ENCODE data around the gene AFAP1L1. TPM values are rescaled to one million over a fixed set of nuclear protein-coding genes. Genes with fewer than 3 reads are reported as not detected.

AFAP1L1 gene
- total and polyA plus RNA-seq, 10 of the 15 experiments (the other 5 are each of a cell fraction or from before 2014, with no cell fraction given): 0.11 TPM; not detected in 9

DNA sequence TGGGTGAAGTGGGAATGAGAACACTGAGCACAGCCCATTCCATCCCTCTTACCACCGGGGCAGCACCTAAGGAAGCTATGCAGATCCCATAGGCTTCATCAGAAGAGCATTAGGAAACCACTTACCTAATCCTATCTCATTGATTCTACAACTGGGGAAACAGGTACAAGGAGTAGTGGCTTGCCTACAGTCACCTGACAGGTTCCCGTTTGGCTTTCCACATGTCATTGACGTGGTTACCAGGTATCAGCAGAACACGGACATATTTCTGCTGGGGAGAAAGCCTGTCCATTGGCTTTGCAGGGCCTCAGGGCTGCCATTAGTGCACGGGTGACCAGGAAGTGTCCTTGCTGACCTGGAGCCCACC is 11.3 kb downstream of the AFAP1L1 start:
- FAIRE-seq (no peak), ATAC-seq (no peak), DNase-seq (ENCODE audit: low read depth, low spot score) (no peak)
- ChIA-PET RAD21 (ENCODE audit: unreplicated experiment) (no interaction called here), SMC1A (ENCODE audit: uncharacterized antibody, unreplicated experiment) (no interaction called here), CTCF (no interaction called here), POLR2A (no interaction called here)
- no peak overlapping the region for H3K4me3 ChIP-seq
- H3K9ac ChIP-seq (ENCODE audit: control insufficient read depth, insufficient read depth, low read length): no peak overlapping the region
- no peaks in the 10 kb centered on the region for H4K20me1 ChIP-seq (ENCODE audit: control insufficient read depth, insufficient read depth)
- 12% methylated on average over 5 of the region's 5 CpGs for WGBS (ENCODE audit: insufficient coverage, insufficient replicate concordance, low lambda C conversion rate, missing lambda C conversion rate)
- H3K4me1 ChIP-seq (ENCODE audit: control insufficient read depth, insufficient read depth, low read length): no peaks in the 10 kb centered on the region
- in situ Hi-C loops (cut with MboI): no loop called here
- no peaks in the 10 kb centered on the region for H3K79me2 ChIP-seq (ENCODE audit: control insufficient read depth, insufficient read depth, low read length)
- H3K36me3 ChIP-seq (ENCODE audit: control insufficient read depth in 2 of 2, insufficient read depth in 2 of 2, low read length in 1 of 2): no peaks in the 10 kb centered on the region
- H3K27ac ChIP-seq (ENCODE audit: control insufficient read depth, insufficient read depth): no peak overlapping the region
- TF ChIP-seq SRF (IDR thresholded peaks at IDR 0.05; ENCODE audit: low read depth in 2 of 2, low read length in 2 of 2) (no peak), PML (IDR thresholded peaks at IDR 0.05; ENCODE audit: low read length) (no peak), POU2F2 (IDR thresholded peaks at IDR 0.05; ENCODE audit: borderline replicate concordance, low read depth, low read length) (no peak), SREBF1 (IDR thresholded peaks at IDR 0.05; ENCODE audit: low read length) (no peak), SMARCA5 (IDR thresholded peaks at IDR 0.05) (no peak), ATF7 (IDR thresholded peaks at IDR 0.05; ENCODE audit: low read depth) (no peak), EZH2 (IDR thresholded peaks at IDR 0.05; ENCODE audit: borderline replicate concordance, control insufficient read depth, low read depth, low read length) (no peak), NR2F1 (conservative IDR thresholded peaks at IDR 0.05) (no peak), PAX5 (IDR thresholded peaks at IDR 0.05; ENCODE audit: borderline replicate concordance, low read depth, low read length) (no peak), KAT2A (conservative IDR thresholded peaks at IDR 0.05; ENCODE audit: control insufficient read depth, low read depth, low read length) (no peak), IKZF2 (IDR thresholded peaks at IDR 0.05) (no peak), GABPA (IDR thresholded peaks at IDR 0.05; ENCODE audit: low read depth) (no peak)
- TF ChIP-seq, protein P1, sequence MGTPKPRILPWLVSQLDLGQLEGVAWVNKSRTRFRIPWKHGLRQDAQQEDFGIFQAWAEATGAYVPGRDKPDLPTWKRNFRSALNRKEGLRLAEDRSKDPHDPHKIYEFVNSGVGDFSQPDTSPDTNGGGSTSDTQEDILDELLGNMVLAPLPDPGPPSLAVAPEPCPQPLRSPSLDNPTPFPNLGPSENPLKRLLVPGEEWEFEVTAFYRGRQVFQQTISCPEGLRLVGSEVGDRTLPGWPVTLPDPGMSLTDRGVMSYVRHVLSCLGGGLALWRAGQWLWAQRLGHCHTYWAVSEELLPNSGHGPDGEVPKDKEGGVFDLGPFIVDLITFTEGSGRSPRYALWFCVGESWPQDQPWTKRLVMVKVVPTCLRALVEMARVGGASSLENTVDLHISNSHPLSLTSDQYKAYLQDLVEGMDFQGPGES (IDR thresholded peaks at IDR 0.05): no peak
- TF ChIP-seq, protein P2, sequence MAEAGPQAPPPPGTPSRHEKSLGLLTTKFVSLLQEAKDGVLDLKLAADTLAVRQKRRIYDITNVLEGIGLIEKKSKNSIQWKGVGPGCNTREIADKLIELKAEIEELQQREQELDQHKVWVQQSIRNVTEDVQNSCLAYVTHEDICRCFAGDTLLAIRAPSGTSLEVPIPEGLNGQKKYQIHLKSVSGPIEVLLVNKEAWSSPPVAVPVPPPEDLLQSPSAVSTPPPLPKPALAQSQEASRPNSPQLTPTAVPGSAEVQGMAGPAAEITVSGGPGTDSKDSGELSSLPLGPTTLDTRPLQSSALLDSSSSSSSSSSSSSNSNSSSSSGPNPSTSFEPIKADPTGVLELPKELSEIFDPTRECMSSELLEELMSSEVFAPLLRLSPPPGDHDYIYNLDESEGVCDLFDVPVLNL (IDR thresholded peaks at IDR 0.05; ENCODE audit: low read depth, low read length): no peak
- H2AFZ ChIP-seq (ENCODE audit: control insufficient read depth, low read depth, low read length): no peak overlapping the region
- intact Hi-C loops (cut with micrococcal nuclease; ENCODE audit: unreplicated experiment): no loop called here
- H3K9me3 ChIP-seq (replicated peaks; ENCODE audit: control insufficient read depth, insufficient read depth, low read length): no peaks in the 10 kb centered on the region
- H3K4me2 ChIP-seq (ENCODE audit: control insufficient read depth, insufficient read depth): no peak overlapping the region
- no TSS peak for BruUV-seq (replicated peaks)
- H3K27me3 ChIP-seq (replicated peaks in 1 of 2; ENCODE audit: control insufficient read depth in 2 of 2, insufficient read depth in 2 of 2, low read length in 1 of 2): peaks cover 0 to 1% of the 10 kb centered on the region in 2 experiments; a peak in 2 of 4 replicates

Data from GM12878 (cell line).